GM18861 (cell line): ENCODE results near the gene ITFG1.
"Not testable (repeated sequence)": the region's sequence is repeated elsewhere in the genome, so short reads cannot be mapped to it uniquely, and the experiment has no call there.

ENCODE experiments used
- ATAC-seq: cut with Tn5 transposase; IDR thresholded peaks from one replicate; pipeline ENCODE4 v1.9.1; 2021; ENCODE audit not compliant: unreplicated experiment

Gene ITFG1

GRCh38 chr16:47342055-47342454 is 118.8 kb downstream of the ITFG1 start:
- no peak for ATAC-seq

- not testable (repeated sequence) for ATAC-seq
Observed at GRCh38 chr16:47330562-47330961, 130.3 kb downstream of the ITFG1 start.

- not testable (repeated sequence) for ATAC-seq
Observed at GRCh38 chr16:47324309-47324708, 136.6 kb downstream of the ITFG1 start.

- no peak for ATAC-seq
Observed at GRCh38 chr16:47323241-47323640, 137.6 kb downstream of the ITFG1 start.

- no peak for ATAC-seq
Observed at GRCh38 chr16:47320546-47321310, 140.1 kb downstream of the ITFG1 start.

- peak; percentile 53 for ATAC-seq
Observed at GRCh38 chr16:47317465-47318240, 143.2 kb downstream of the ITFG1 start.

GRCh38 chr16:47316442-47317015 is 144.3 kb downstream of the ITFG1 start:
- no peak for ATAC-seq

GRCh38 chr16:47311738-47312505 is 148.9 kb downstream of the ITFG1 start:
- no peak for ATAC-seq

- ATAC-seq = no peak
Observed at GRCh38 chr16:47310792-47311211, 150.1 kb downstream of the ITFG1 start.

GRCh38 chr16:47309581-47310312 is 151.1 kb downstream of the ITFG1 start:
- no peak for ATAC-seq

GRCh38 chr16:47308601-47309000 is 152.3 kb downstream of the ITFG1 start:
- no peak for ATAC-seq

GRCh38 chr16:47304563-47304962 is 156.3 kb downstream of the ITFG1 start:
- no peak for ATAC-seq

GRCh38 chr16:47299587-47299986 is 161.3 kb downstream of the ITFG1 start:
- no peak for ATAC-seq

GRCh38 chr16:47284999-47285398 is 175.9 kb downstream of the ITFG1 start:
- no peak for ATAC-seq

GRCh38 chr16:47278306-47278970 is 182.4 kb downstream of the ITFG1 start:
- ATAC-seq = no peak

- no peak for ATAC-seq
Observed at GRCh38 chr16:47276522-47276921, 184.3 kb downstream of the ITFG1 start.

- no peak for ATAC-seq
Observed at GRCh38 chr16:47262938-47263337, 197.9 kb downstream of the ITFG1 start.

- ATAC-seq = no peak
Observed at GRCh38 chr16:47260503-47260902, 200.4 kb downstream of the ITFG1 start.

GRCh38 chr16:47258874-47259461 is 201.9 kb downstream of the ITFG1 start:
- peak; percentile 66 for ATAC-seq

GRCh38 chr16:47254756-47255155 is 206.1 kb downstream of the ITFG1 start:
- ATAC-seq = no peak
